ENCODE results near the gene WNT9B. TPM values are rescaled to one million over a fixed set of nuclear protein-coding genes. Genes with fewer than 3 reads are reported as not detected.
"Not testable (repeated sequence)": the region's sequence is repeated elsewhere in the genome, so short reads cannot be mapped to it uniquely, and the experiment has no call there.

The WNT9B gene
- polyA plus RNA-seq, 4 donors = 0.16 to 14.9 (median 9.8) TPM

GRCh38 chr17:46903762-46904672 lies 52.6 kb downstream of the WNT9B start:
- DNase-seq (ENCODE audit: low read depth in 4 of 4, low spot score in 3 of 4) = no peak

DNA sequence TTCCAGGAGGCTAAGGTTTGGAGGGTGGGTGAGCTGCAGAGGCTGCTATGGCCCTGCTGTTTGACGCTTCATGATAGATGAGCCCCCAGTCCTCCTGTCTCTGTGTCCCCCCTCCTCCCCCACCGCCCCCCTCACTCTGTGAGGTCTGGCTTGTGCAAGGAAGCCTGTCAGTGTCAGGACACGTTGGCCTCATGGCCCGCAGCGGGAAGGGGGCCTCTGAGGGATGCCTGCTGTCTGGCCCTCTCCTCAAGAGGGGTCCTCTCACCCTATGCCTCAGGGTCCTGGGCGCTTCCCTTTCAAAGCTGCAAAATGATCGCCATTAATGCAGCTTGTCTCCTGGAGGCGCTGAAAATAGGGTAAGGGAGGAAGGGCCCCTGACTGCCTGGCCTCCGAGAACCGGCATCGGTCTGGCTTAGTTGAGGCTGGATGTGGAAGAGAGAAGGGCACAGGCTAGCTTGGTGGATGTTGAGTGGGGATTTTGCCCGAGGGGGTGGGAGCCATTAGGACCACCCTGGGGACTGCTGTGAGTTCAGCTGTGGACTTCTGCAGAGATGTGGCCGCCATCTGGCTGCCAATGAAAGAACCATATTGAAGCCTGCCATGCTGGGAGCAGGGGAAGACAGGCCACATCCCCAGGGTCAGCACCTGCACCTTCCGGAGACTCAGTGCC lies 56.8 kb downstream of the WNT9B start:
- DNase-seq (ENCODE audit: low read depth in 4 of 4, low spot score in 3 of 4) = no peak

GRCh38 chr17:46910179-46910927 lies 59.0 kb downstream of the WNT9B start:
- no peak for DNase-seq (ENCODE audit: low read depth in 4 of 4, low spot score in 3 of 4)

DNA sequence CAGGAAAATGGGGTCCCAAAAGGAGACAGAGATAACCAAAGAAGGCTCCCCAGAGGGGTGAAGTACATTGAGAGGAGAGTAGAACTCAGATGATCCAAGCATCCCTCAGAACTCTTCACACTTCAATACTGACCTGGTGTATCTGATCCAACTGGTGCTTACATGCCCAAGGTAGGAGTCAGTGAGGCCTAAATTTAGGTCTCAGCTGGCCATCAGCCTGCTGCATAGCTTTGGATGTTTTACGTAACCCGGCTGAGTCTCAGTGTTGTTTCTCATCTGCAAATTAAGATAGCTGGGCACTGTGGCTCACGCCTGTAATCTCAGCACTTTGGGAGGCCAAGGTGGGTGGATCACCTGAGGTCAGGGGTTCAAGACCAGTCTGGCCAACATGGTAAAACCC lies 59.9 kb downstream of the WNT9B start:
- DNase-seq (ENCODE audit: low read depth in 4 of 4, low spot score in 3 of 4) = no peak

GRCh38 chr17:46915596-46915995 lies 64.2 kb downstream of the WNT9B start:
- no peak for DNase-seq (ENCODE audit: low read depth in 4 of 4, low spot score in 3 of 4)

GRCh38 chr17:46916211-46916610 lies 64.8 kb downstream of the WNT9B start:
- DNase-seq (ENCODE audit: low read depth in 4 of 4, low spot score in 3 of 4) = no peak

DNA sequence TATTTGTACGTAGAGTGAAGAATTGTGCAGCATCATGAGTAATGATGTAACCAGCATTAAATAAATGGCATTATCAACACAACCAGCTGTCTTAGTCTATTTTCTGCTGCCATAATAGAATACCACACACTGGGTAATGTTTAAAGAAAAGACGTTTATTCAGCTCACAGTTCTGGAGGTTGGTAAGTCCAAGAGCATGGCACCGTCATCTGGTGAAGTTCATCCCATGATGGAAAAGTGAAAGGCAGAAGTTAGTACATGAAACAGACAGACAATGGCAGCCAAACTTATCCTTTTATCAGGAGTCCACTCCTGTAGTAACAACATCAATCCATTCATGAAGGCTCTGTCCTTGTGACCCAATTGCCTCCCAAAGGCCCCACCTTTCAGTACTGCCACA lies 65.2 kb downstream of the WNT9B start:
- no peak for DNase-seq (ENCODE audit: low read depth in 4 of 4, low spot score in 3 of 4)

DNA sequence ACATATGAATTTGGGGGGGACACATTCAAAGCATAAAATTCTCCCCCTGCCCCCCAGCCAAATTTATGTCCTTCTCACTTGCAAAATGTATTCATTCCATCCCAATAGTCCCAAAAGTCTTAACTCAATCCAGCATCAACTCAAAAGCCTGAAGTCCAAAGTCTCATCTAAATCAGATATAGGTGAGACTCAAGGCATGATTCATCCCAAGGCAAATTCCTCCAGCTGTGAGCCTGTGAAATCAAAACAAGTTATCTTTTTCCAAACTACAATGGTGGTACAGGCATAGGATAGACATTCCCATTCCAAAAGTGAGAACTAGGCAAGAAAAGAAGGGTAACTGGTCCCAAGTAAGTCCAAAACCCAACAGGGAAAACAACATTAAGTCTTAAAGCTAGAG lies 65.7 kb downstream of the WNT9B start:
- no peak for DNase-seq (ENCODE audit: low read depth in 4 of 4, low spot score in 3 of 4)

DNA sequence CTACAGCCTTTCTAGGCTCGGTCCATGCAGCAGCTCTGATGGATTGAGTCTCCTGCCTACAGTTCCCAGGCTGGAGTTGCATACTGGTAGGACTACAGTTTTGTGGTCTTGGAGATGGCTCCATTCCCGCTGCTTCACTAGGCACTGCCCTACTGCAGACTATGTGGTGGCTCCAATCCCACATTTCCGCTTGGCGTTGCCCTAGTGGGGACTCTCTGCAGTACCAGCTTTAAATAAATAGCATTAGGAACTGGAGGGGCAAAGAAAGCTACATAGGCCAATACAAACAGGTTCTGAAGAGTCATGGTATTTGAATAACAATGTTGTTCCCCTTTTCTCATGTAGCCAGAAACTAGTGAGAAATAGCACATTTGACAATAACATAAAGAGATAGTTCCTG lies 66.1 kb downstream of the WNT9B start:
- DNase-seq (ENCODE audit: low read depth in 4 of 4, low spot score in 3 of 4) = no peak

DNA sequence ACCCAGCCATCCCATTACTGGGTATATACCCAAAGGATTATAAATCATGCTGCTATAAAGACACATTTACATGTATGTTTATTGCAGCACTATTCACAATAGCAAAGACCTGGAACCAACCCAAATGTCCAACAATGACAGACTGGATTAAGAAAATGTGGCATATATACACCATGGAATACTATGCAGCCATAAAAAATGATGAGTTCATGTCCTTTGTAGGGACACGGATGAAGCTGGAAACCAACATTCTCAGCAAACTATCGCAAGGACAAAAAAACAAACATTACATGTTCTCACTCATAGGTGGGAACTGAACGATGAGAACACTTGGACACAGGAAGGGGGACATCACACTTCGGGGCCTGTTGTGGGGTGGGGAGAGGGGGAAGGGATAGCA lies 70.6 kb downstream of the WNT9B start:
- not testable (repeated sequence) for DNase-seq (ENCODE audit: low read depth in 4 of 4, low spot score in 3 of 4)

DNA sequence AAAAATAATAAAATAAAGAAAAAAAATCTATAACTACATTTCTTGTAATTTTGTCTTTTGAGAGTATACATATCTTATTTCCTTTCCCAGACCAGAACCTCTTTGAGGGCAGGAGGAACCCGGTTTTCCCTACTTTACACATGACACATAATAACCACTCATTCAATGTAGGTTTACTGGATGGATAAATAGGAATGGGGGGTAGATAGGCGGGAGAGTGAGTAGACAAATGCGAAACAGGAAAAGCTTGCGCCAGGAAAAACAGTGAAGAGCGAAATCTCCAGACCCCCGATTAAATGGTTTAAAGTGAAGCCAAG lies 71.1 kb downstream of the WNT9B start:
- no peak for DNase-seq (ENCODE audit: low read depth in 4 of 4, low spot score in 3 of 4)

GRCh38 chr17:46922804-46923635 lies 71.6 kb downstream of the WNT9B start, which contains the start of gene GOSR2:
GOSR2 (plus strand) TSS chr17:46923160; CDS start chr17:46923193, 33 bp downstream.
- DNase-seq (ENCODE audit: low read depth in 4 of 4, low spot score in 3 of 4) = peak; percentile 83 to 94 (median 85)

DNA sequence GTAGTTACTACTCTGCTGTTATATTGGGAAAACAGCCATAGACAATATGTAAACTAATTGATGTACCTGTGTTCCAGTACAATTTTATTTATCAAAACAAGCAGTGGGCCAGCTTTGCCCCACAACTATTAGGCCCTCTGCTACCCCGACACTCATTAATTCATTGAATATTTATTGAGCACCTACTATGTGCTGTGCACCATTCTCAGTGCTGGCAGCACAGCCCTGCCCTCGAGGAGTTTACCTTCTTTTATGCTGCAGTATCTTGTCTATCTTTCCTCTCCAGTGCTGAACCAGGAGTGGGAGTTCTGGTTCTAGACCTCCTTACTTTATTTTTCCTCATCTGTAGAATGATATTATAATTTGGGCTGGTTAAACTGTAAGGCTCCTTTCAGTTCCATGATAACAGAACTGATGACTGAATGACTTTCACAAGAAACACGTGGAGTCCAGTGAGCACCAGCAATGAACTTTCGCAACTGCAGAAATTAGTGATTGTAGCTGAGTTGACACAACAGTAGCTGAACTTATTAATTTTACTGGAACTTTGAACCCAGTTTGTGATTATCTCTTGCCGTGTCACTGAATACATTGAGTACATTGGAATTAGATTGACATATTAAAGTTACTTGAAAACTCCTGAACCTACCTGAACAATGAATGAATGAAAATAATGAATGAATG lies 73.9 kb downstream of the WNT9B start:
- DNase-seq (ENCODE audit: low read depth in 4 of 4, low spot score in 3 of 4) = no peak

- DNase-seq (ENCODE audit: low read depth in 4 of 4, low spot score in 3 of 4) = no peak
Measured at GRCh38 chr17:46928467-46929261, 77.3 kb downstream of the WNT9B start.

DNA sequence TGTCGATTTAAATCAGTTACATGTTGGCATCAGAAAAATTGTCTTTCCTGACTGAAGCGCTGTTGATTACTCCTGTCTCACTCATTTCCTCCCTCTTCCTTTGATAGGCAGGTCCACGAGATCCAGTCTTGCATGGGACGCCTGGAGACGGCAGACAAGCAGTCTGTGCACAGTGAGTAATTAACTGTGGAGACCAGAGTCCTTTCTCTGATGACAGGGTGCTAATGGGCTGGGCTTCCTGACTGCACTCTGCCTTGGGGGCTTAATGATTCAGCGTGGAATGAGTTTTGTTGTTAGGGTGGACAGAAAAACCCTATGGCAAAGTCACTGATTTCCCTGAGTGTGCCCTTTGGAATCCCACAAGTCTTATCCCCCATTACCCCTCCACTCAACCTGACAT lies 78.0 kb downstream of the WNT9B start:
- no peak for DNase-seq (ENCODE audit: low read depth in 4 of 4, low spot score in 3 of 4)

DNA sequence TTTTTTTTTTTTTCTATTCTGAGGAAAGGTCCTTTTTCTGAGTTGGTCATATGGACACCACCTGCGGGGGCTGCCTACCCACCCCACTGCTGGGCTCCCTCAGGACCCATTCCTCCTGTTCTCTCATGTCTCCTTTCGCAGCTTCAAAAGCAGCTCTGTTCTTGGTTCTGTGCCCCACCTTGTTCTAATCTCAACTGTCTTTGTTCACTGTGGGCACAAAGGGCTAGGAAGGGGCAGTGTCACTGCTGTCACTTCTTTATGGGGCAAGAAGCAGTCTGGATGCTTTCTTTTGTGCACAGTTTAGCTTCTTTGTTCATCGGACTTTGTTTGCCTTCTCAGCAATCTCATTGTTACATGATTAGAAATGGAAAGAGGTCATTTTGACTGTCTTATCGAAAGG lies 78.7 kb downstream of the WNT9B start:
- DNase-seq (ENCODE audit: low read depth in 4 of 4, low spot score in 3 of 4) = no peak

DNA sequence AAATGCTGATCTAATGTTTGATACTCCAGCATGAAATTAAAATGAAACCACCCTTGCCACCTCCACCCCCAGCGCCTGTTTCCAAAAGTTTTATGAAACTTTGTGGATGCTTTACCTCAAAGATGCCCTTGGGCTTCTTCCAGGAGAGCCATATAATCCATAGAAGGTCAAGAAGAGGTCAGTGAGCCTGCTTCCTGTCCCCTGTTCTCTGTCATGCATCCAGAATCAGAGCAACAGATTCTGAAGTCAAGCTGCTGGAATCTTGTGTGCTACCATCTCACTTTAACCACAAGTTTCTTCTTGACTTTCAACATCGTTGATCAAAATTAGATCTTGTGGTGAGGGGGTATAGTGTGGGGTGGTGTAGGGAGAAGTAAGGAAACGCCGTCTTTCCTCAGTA lies 80.2 kb downstream of the WNT9B start:
- no peak for DNase-seq (ENCODE audit: low read depth in 4 of 4, low spot score in 3 of 4)

GRCh38 chr17:46935658-46936266 lies 84.4 kb downstream of the WNT9B start:
- no peak for DNase-seq (ENCODE audit: low read depth in 4 of 4, low spot score in 3 of 4)
